ENCODE data around the gene TTC34.

- TF ChIP-seq POLR2AphosphoS5 (IDR thresholded peaks at IDR 0.05) (no peak), POLR2A (IDR thresholded peaks at IDR 0.05) (no peak), CTCF (IDR thresholded peaks at IDR 0.05) (no peak), EP300 (IDR thresholded peaks at IDR 0.05) (no peak)
These were observed 4.4 kb downstream of the TTC34 start for GRCh38 chr1:2796890-2797740.
